ENCODE data around the gene TSHR.
"Not testable (repeated sequence)": the region's sequence is repeated elsewhere in the genome, so short reads cannot be mapped to it uniquely, and the experiment has no call there.

TSHR gene

GRCh38 chr14:81113945-81114820, 158.8 kb downstream of the TSHR start:
- not testable (repeated sequence) for H3K9me3 ChIP-seq (ENCODE audit: control insufficient read depth in 2 of 2, low read length in 2 of 2); H3K4me1 ChIP-seq (ENCODE audit: control insufficient read depth in 2 of 2, insufficient read depth in 2 of 2, low read length in 2 of 2); H3K9ac ChIP-seq (ENCODE audit: low read depth in 1 of 2, low read length in 2 of 2); H3K27ac ChIP-seq (ENCODE audit: low read depth in 2 of 2, low read length in 2 of 2); H3K4me3 ChIP-seq (ENCODE audit: low read length in 2 of 2); H3K36me3 ChIP-seq (ENCODE audit: control insufficient read depth in 2 of 2, insufficient read depth in 2 of 2, low read length in 2 of 2); H3K27me3 ChIP-seq (ENCODE audit: control insufficient read depth in 2 of 2, insufficient read depth in 2 of 2, low read length in 2 of 2)

- H3K27ac ChIP-seq (ENCODE audit: low read depth in 2 of 2, low read length in 2 of 2) = no peak overlapping the region
- no peak overlapping the region for H3K4me3 ChIP-seq (ENCODE audit: low read length in 2 of 2)
- no peaks in the 10 kb centered on the region for H3K4me1 ChIP-seq (ENCODE audit: control insufficient read depth in 2 of 2, insufficient read depth in 2 of 2, low read length in 2 of 2)
- no peaks in the 10 kb centered on the region for H3K27me3 ChIP-seq (ENCODE audit: control insufficient read depth in 2 of 2, insufficient read depth in 2 of 2, low read length in 2 of 2)
- H3K9me3 ChIP-seq (ENCODE audit: control insufficient read depth in 2 of 2, low read length in 2 of 2) = no peaks in the 10 kb centered on the region
- H3K9ac ChIP-seq (ENCODE audit: low read depth in 1 of 2, low read length in 2 of 2) = no peak overlapping the region
- H3K36me3 ChIP-seq (ENCODE audit: control insufficient read depth in 2 of 2, insufficient read depth in 2 of 2, low read length in 2 of 2) = no peaks in the 10 kb centered on the region
Measured at GRCh38 chr14:81120501-81120900, 165.1 kb downstream of the TSHR start.

GRCh38 chr14:81122326-81122725, 166.9 kb downstream of the TSHR start:
- no peak overlapping the region for H3K27ac ChIP-seq (ENCODE audit: low read depth in 2 of 2, low read length in 2 of 2)
- no peaks in the 10 kb centered on the region for H3K36me3 ChIP-seq (ENCODE audit: control insufficient read depth in 2 of 2, insufficient read depth in 2 of 2, low read length in 2 of 2)
- H3K4me1 ChIP-seq (ENCODE audit: control insufficient read depth in 2 of 2, insufficient read depth in 2 of 2, low read length in 2 of 2) = no peaks in the 10 kb centered on the region
- H3K9ac ChIP-seq (ENCODE audit: low read depth in 1 of 2, low read length in 2 of 2) = no peak overlapping the region
- no peaks in the 10 kb centered on the region for H3K9me3 ChIP-seq (ENCODE audit: control insufficient read depth in 2 of 2, low read length in 2 of 2)
- no peak overlapping the region for H3K4me3 ChIP-seq (ENCODE audit: low read length in 2 of 2)
- H3K27me3 ChIP-seq (ENCODE audit: control insufficient read depth in 2 of 2, insufficient read depth in 2 of 2, low read length in 2 of 2) = no peaks in the 10 kb centered on the region

- Histone ChIP-seq H3K9ac (ENCODE audit: low read depth in 1 of 2, low read length in 2 of 2) (no peak overlapping the region), H3K27ac (ENCODE audit: low read depth in 2 of 2, low read length in 2 of 2) (no peak overlapping the region), H3K36me3 (ENCODE audit: control insufficient read depth in 2 of 2, insufficient read depth in 2 of 2, low read length in 2 of 2) (no peaks in the 10 kb centered on the region), H3K4me3 (ENCODE audit: low read length in 2 of 2) (no peak overlapping the region), H3K9me3 (ENCODE audit: control insufficient read depth in 2 of 2, low read length in 2 of 2) (no peaks in the 10 kb centered on the region), H3K27me3 (ENCODE audit: control insufficient read depth in 2 of 2, insufficient read depth in 2 of 2, low read length in 2 of 2) (no peaks in the 10 kb centered on the region), H3K4me1 (ENCODE audit: control insufficient read depth in 2 of 2, insufficient read depth in 2 of 2, low read length in 2 of 2) (no peaks in the 10 kb centered on the region)
Measured at GRCh38 chr14:81123811-81124210, 168.4 kb downstream of the TSHR start.

- Histone ChIP-seq H3K9me3 (ENCODE audit: control insufficient read depth in 2 of 2, low read length in 2 of 2) (no peaks in the 10 kb centered on the region), H3K27ac (ENCODE audit: low read depth in 2 of 2, low read length in 2 of 2) (no peak overlapping the region), H3K36me3 (ENCODE audit: control insufficient read depth in 2 of 2, insufficient read depth in 2 of 2, low read length in 2 of 2) (no peaks in the 10 kb centered on the region), H3K4me1 (ENCODE audit: control insufficient read depth in 2 of 2, insufficient read depth in 2 of 2, low read length in 2 of 2) (no peaks in the 10 kb centered on the region), H3K27me3 (ENCODE audit: control insufficient read depth in 2 of 2, insufficient read depth in 2 of 2, low read length in 2 of 2) (no peaks in the 10 kb centered on the region), H3K4me3 (ENCODE audit: low read length in 2 of 2) (no peak overlapping the region), H3K9ac (ENCODE audit: low read depth in 1 of 2, low read length in 2 of 2) (no peak overlapping the region)
Measured at GRCh38 chr14:81125536-81125935, 170.1 kb downstream of the TSHR start.

GRCh38 chr14:81127785-81128184, 172.4 kb downstream of the TSHR start:
- H3K9me3 ChIP-seq (ENCODE audit: control insufficient read depth in 2 of 2, low read length in 2 of 2) = no peaks in the 10 kb centered on the region
- H3K4me1 ChIP-seq (ENCODE audit: control insufficient read depth in 2 of 2, insufficient read depth in 2 of 2, low read length in 2 of 2) = no peaks in the 10 kb centered on the region
- H3K27ac ChIP-seq (ENCODE audit: low read depth in 2 of 2, low read length in 2 of 2) = no peak overlapping the region
- no peak overlapping the region for H3K9ac ChIP-seq (ENCODE audit: low read depth in 1 of 2, low read length in 2 of 2)
- no peaks in the 10 kb centered on the region for H3K27me3 ChIP-seq (ENCODE audit: control insufficient read depth in 2 of 2, insufficient read depth in 2 of 2, low read length in 2 of 2)
- no peak overlapping the region for H3K4me3 ChIP-seq (ENCODE audit: low read length in 2 of 2)
- H3K36me3 ChIP-seq (ENCODE audit: control insufficient read depth in 2 of 2, insufficient read depth in 2 of 2, low read length in 2 of 2) = no peaks in the 10 kb centered on the region

GRCh38 chr14:81129242-81129641, 173.8 kb downstream of the TSHR start:
- Histone ChIP-seq H3K9me3 (ENCODE audit: control insufficient read depth in 2 of 2, low read length in 2 of 2) (no peaks in the 10 kb centered on the region), H3K27ac (ENCODE audit: low read depth in 2 of 2, low read length in 2 of 2) (no peak overlapping the region), H3K36me3 (ENCODE audit: control insufficient read depth in 2 of 2, insufficient read depth in 2 of 2, low read length in 2 of 2) (no peaks in the 10 kb centered on the region), H3K4me3 (ENCODE audit: low read length in 2 of 2) (no peak overlapping the region), H3K4me1 (ENCODE audit: control insufficient read depth in 2 of 2, insufficient read depth in 2 of 2, low read length in 2 of 2) (no peaks in the 10 kb centered on the region), H3K27me3 (ENCODE audit: control insufficient read depth in 2 of 2, insufficient read depth in 2 of 2, low read length in 2 of 2) (no peaks in the 10 kb centered on the region), H3K9ac (ENCODE audit: low read depth in 1 of 2, low read length in 2 of 2) (no peak overlapping the region)

- no peaks in the 10 kb centered on the region for H3K4me1 ChIP-seq (ENCODE audit: control insufficient read depth in 2 of 2, insufficient read depth in 2 of 2, low read length in 2 of 2)
- H3K36me3 ChIP-seq (ENCODE audit: control insufficient read depth in 2 of 2, insufficient read depth in 2 of 2, low read length in 2 of 2) = no peaks in the 10 kb centered on the region
- no peak overlapping the region for H3K9ac ChIP-seq (ENCODE audit: low read depth in 1 of 2, low read length in 2 of 2)
- no peaks in the 10 kb centered on the region for H3K9me3 ChIP-seq (ENCODE audit: control insufficient read depth in 2 of 2, low read length in 2 of 2)
- H3K4me3 ChIP-seq (ENCODE audit: low read length in 2 of 2) = no peak overlapping the region
- no peak overlapping the region for H3K27ac ChIP-seq (ENCODE audit: low read depth in 2 of 2, low read length in 2 of 2)
- H3K27me3 ChIP-seq (ENCODE audit: control insufficient read depth in 2 of 2, insufficient read depth in 2 of 2, low read length in 2 of 2) = no peaks in the 10 kb centered on the region
Measured at GRCh38 chr14:81132468-81132867, 177.0 kb downstream of the TSHR start.

- no peaks in the 10 kb centered on the region for H3K36me3 ChIP-seq (ENCODE audit: control insufficient read depth in 2 of 2, insufficient read depth in 2 of 2, low read length in 2 of 2)
- no peak overlapping the region for H3K4me3 ChIP-seq (ENCODE audit: low read length in 2 of 2)
- no peaks in the 10 kb centered on the region for H3K4me1 ChIP-seq (ENCODE audit: control insufficient read depth in 2 of 2, insufficient read depth in 2 of 2, low read length in 2 of 2)
- no peaks in the 10 kb centered on the region for H3K27me3 ChIP-seq (ENCODE audit: control insufficient read depth in 2 of 2, insufficient read depth in 2 of 2, low read length in 2 of 2)
- H3K9ac ChIP-seq (ENCODE audit: low read depth in 1 of 2, low read length in 2 of 2) = no peak overlapping the region
- H3K27ac ChIP-seq (ENCODE audit: low read depth in 2 of 2, low read length in 2 of 2) = no peak overlapping the region
- no peaks in the 10 kb centered on the region for H3K9me3 ChIP-seq (ENCODE audit: control insufficient read depth in 2 of 2, low read length in 2 of 2)
Measured at GRCh38 chr14:81133400-81133799, 178.0 kb downstream of the TSHR start.

GRCh38 chr14:81137316-81137715, 181.9 kb downstream of the TSHR start:
- Histone ChIP-seq H3K4me3 (ENCODE audit: low read length in 2 of 2) (no peak overlapping the region), H3K27me3 (ENCODE audit: control insufficient read depth in 2 of 2, insufficient read depth in 2 of 2, low read length in 2 of 2) (no peaks in the 10 kb centered on the region), H3K36me3 (ENCODE audit: control insufficient read depth in 2 of 2, insufficient read depth in 2 of 2, low read length in 2 of 2) (no peaks in the 10 kb centered on the region), H3K9me3 (ENCODE audit: control insufficient read depth in 2 of 2, low read length in 2 of 2) (no peaks in the 10 kb centered on the region), H3K4me1 (ENCODE audit: control insufficient read depth in 2 of 2, insufficient read depth in 2 of 2, low read length in 2 of 2) (no peaks in the 10 kb centered on the region), H3K27ac (ENCODE audit: low read depth in 2 of 2, low read length in 2 of 2) (no peak overlapping the region), H3K9ac (ENCODE audit: low read depth in 1 of 2, low read length in 2 of 2) (no peak overlapping the region)

All from mucosa of rectum (tissue), 2 donors.